ENCODE results near the gene ZCCHC7. TPM values are rescaled to one million over a fixed set of nuclear protein-coding genes. Genes with fewer than 3 reads are reported as not detected.

ZCCHC7 gene
- total RNA-seq, 1 experiment from 2014 or later = 31.2 TPM

GRCh38 chr9:37221489-37222106 lies 101.2 kb downstream of the ZCCHC7 start:
- ATAC-seq = no peak
- H3K27me3 ChIP-seq (ENCODE audit: insufficient read depth, low read length) = no peaks in the 10 kb centered on the region
- no TSS peak for BruUV-seq (replicated peaks)
- H3K36me3 ChIP-seq (ENCODE audit: control insufficient read depth in 1 of 2, insufficient read depth in 2 of 2, low read length in 2 of 2) = no peaks in the 10 kb centered on the region
- no peaks in the 10 kb centered on the region for H3K9me2 ChIP-seq (ENCODE audit: insufficient read depth)
- no peak overlapping the region for H2AFZ ChIP-seq (ENCODE audit: low read depth, low read length, poor library complexity, severe bottlenecking)
- no peak for TF ChIP-seq REST (IDR thresholded peaks at IDR 0.05; ENCODE audit: low read depth)
- TF ChIP-seq CTCF (IDR thresholded peaks at IDR 0.05 in 2 of 3, conservative IDR thresholded peaks at IDR 0.05 in 1 of 3; ENCODE audit: borderline replicate concordance in 1 of 3, insufficient read depth in 1 of 3, low read depth in 2 of 3, low read length in 2 of 3) = no peak
- peaks cover 21% of the 10 kb centered on the region for H3K79me2 ChIP-seq (ENCODE audit: insufficient read depth, low read length)
- 0 out of 2 replicates have a peak, but pooled peaks cover 5% of the 10 kb centered on the region for H4K20me1 ChIP-seq (ENCODE audit: insufficient read depth)
- no peaks in the 10 kb centered on the region for H3K9me3 ChIP-seq (ENCODE audit: control insufficient read depth in 1 of 2, insufficient read depth in 1 of 2, low read depth in 1 of 2, low read length in 2 of 2)
- no peak overlapping the region for H3K27ac ChIP-seq (ENCODE audit: low read depth, low read length)
- POLR2A ChIA-PET = interaction anchor here (1.1 kb wide), 1 partner anchor 10 kb away, joined by 6 read pairs; no protein-coding TSS in a partner anchor
- intact Hi-C loops (cut with micrococcal nuclease) = no loop called here
- RAD21 ChIA-PET (ENCODE audit: low non-redundant PET in 1 of 2, low total read pairs in 2 of 2, uncharacterized antibody in 2 of 2, unreplicated experiment in 2 of 2) = no interaction called here
- H3K4me2 ChIP-seq (ENCODE audit: low read length) = no peak overlapping the region
- no peak overlapping the region for H3K9ac ChIP-seq (ENCODE audit: low read length)
- no peak overlapping the region for H3K4me3 ChIP-seq (replicated peaks in 1 of 2; ENCODE audit: low read depth in 1 of 2, low read length in 2 of 2)
- CTCF ChIA-PET = no interaction called here
- no peak for DNase-seq (ENCODE audit: low read depth, low spot score)
- H3K4me1 ChIP-seq (ENCODE audit: control insufficient read depth in 1 of 2, insufficient read depth in 2 of 2, low read length in 2 of 2) = no peaks in the 10 kb centered on the region

All from HCT116 (cell line).